H1 (cell line): Measurements from ENCODE around the gene AHRR. TPM values are rescaled to one million over a fixed set of nuclear protein-coding genes. Genes with fewer than 3 reads are reported as not detected.

Experiments
- CTCF ChIA-PET: fragments of 300-600 bp; sonication (Branson Sonifier 250); formaldehyde crosslinking; loops from one replicate; lab custom pipeline; 2021; ENCODE audit not compliant: partially characterized antibody; lab: Charles Lee
- POLR2A ChIA-PET: fragments of 300-600 bp; sonication (Branson Sonifier 250); formaldehyde crosslinking; loops from one replicate; lab custom pipeline; 2021; ENCODE audit warnings: inconsistent platforms; ENCODE audit not compliant: partially characterized antibody; lab: Charles Lee
- DNase-seq, 2 experiments: peaks; one replicate each; pipeline versions ENCODE4 v3.0.0 to v3.0.0-alpha.2; 2010 to 2022; ENCODE audit warnings: low spot score in 2 of 2, low read depth in 1 of 2, mixed read lengths in 1 of 2
- FAIRE-seq: peaks from 2 replicates; lab custom pipeline; 2011; peaks lifted over from hg19 to GRCh38; lab: Jason Lieb, UNC
- H2AFZ ChIP-seq: 2 replicates; pipeline ENCODE4 v1.8.1; 2012; ENCODE audit warnings: low read length, inconsistent platforms
- H2AK5ac ChIP-seq: 2 replicates; pipeline ENCODE4 v1.6.1; 2013; ENCODE audit warnings: low read depth, low read length
- H2BK120ac ChIP-seq: replicated peaks from 2 replicates; pipeline ENCODE3; 2013; ENCODE audit warnings: low read depth, low read length, inconsistent platforms
- H2BK12ac ChIP-seq: 2 replicates; pipeline ENCODE4 v1.6.1; 2013; ENCODE audit warnings: low read depth, low read length
- H2BK15ac ChIP-seq: 2 replicates; pipeline ENCODE4 v1.6.1; 2013; ENCODE audit warnings: low read length
- H2BK20ac ChIP-seq: 2 replicates; pipeline ENCODE4 v1.6.1; 2013; ENCODE audit warnings: low read length
- H2BK5ac ChIP-seq: 2 replicates; pipeline ENCODE4 v1.6.1; 2013; ENCODE audit warnings: low read depth, low read length
- H3K14ac ChIP-seq: 2 replicates; pipeline ENCODE4 v1.6.1; 2013; ENCODE audit warnings: inconsistent platforms; ENCODE audit not compliant: insufficient read length
- H3K18ac ChIP-seq: 2 replicates; pipeline ENCODE4 v1.6.1; 2013; ENCODE audit warnings: low read length; ENCODE audit errors: extremely low read depth
- H3K23ac ChIP-seq: 2 replicates; pipeline ENCODE4 v1.6.1; 2013; ENCODE audit warnings: inconsistent platforms; ENCODE audit not compliant: insufficient read length
- H3K23me2 ChIP-seq: 2 replicates; pipeline ENCODE4 v1.6.1; 2013; ENCODE audit warnings: low read depth, low read length
- H3K27ac ChIP-seq: 2 replicates; pipeline ENCODE4 v1.6.1; 2011; ENCODE audit warnings: low read depth, low read length, inconsistent platforms
- H3K27me3 ChIP-seq, 4 experiments: replicated peaks in 1 of 4; 1 replicate in 1 of 4; 2 replicates in 3 of 4; pipeline versions ENCODE4 v1.6.1 to v1.8.1; 2011 to 2013; ENCODE audit warnings: low read length in 3 of 4, mild to moderate bottlenecking in 3 of 4, inconsistent platforms in 2 of 4, mixed read lengths in 2 of 4, moderate library complexity in 1 of 4; ENCODE audit not compliant: control insufficient read depth in 3 of 4, insufficient read depth in 3 of 4; ENCODE audit errors: extremely low read depth in 1 of 4
- H3K36me3 ChIP-seq, 4 experiments: 2 replicates each; pipeline versions ENCODE4 v1.6.1 to v1.8.1; 2011 to 2013; ENCODE audit warnings: mild to moderate bottlenecking in 4 of 4, low read length in 3 of 4, moderate library complexity in 2 of 4, control low read depth in 1 of 4, inconsistent platforms in 1 of 4; ENCODE audit not compliant: insufficient read depth in 4 of 4, control insufficient read depth in 2 of 4
- H3K4ac ChIP-seq: replicated peaks from 2 replicates; pipeline ENCODE3; 2013; ENCODE audit warnings: low read length, low read depth, mixed read lengths, inconsistent platforms; ENCODE audit not compliant: insufficient read length
- H3K4me1 ChIP-seq, 4 experiments: replicated peaks in 1 of 4; 1 replicate in 1 of 4; 2 replicates in 3 of 4; pipeline versions ENCODE4 v1.6.1 to v1.8.1; 2011 to 2013; ENCODE audit warnings: low read length in 3 of 4, inconsistent platforms in 2 of 4, mixed read lengths in 1 of 4; ENCODE audit not compliant: insufficient read depth in 4 of 4, control insufficient read depth in 3 of 4
- H3K4me2 ChIP-seq, 2 experiments: 2 replicates each; pipeline versions ENCODE4 v1.6.1 to v1.8.1; 2011 to 2013; ENCODE audit warnings: low read depth in 2 of 2, low read length in 2 of 2, control low read depth in 1 of 2, inconsistent platforms in 1 of 2, mild to moderate bottlenecking in 1 of 2; ENCODE audit not compliant: insufficient read depth in 1 of 2
- H3K4me3 ChIP-seq, 4 experiments: fragments of 200-600, 300-600 bp in 1 of 4; sonication (generic), shearing (Covaris generic), sonication (Bioruptor Twin) in 1 of 4; 2 replicates each; pipeline versions ENCODE4 v1.5.1 to v1.8.1; 2011 to 2016; ENCODE audit warnings: low read length in 4 of 4, low read depth in 3 of 4, control low read depth in 2 of 4, inconsistent platforms in 2 of 4, mild to moderate bottlenecking in 2 of 4, mixed read lengths in 1 of 4, moderate library complexity in 1 of 4; ENCODE audit not compliant: insufficient read depth in 2 of 4; ENCODE audit errors: extremely low read depth in 1 of 4
- H3K56ac ChIP-seq: replicated peaks from 2 replicates; pipeline ENCODE3; 2013; ENCODE audit warnings: low read depth, mild to moderate bottlenecking, mixed read lengths, low read length, inconsistent platforms; ENCODE audit not compliant: insufficient read length
- H3K79me1 ChIP-seq: 2 replicates; pipeline ENCODE4 v1.6.1; 2013; ENCODE audit warnings: low read depth, low read length, control low read depth
- H3K79me2 ChIP-seq, 2 experiments: 2 replicates each; pipeline versions ENCODE4 v1.6.1 to v1.8.1; 2012 to 2013; ENCODE audit warnings: low read length in 2 of 2, mild to moderate bottlenecking in 2 of 2, inconsistent platforms in 1 of 2; ENCODE audit not compliant: insufficient read depth in 2 of 2, control insufficient read depth in 1 of 2
- H3K9ac ChIP-seq, 4 experiments: replicated peaks in 1 of 4; 1 replicate in 1 of 4; 2 replicates in 3 of 4; pipeline versions ENCODE4 v1.6.1 to v1.8.1; 2011 to 2013; ENCODE audit warnings: low read depth in 3 of 4, low read length in 3 of 4, control low read depth in 2 of 4, mild to moderate bottlenecking in 2 of 4, moderate library complexity in 2 of 4, inconsistent platforms in 1 of 4; ENCODE audit errors: extremely low read depth in 1 of 4
- H3K9me3 ChIP-seq, 2 experiments: 2 replicates each; pipeline versions ENCODE4 v1.6.1 to v1.8.1; 2012 to 2013; ENCODE audit warnings: mild to moderate bottlenecking in 2 of 2, moderate library complexity in 2 of 2, control low read depth in 1 of 2, inconsistent platforms in 1 of 2, low read depth in 1 of 2, low read length in 1 of 2, mixed read lengths in 1 of 2; ENCODE audit not compliant: insufficient read depth in 2 of 2
- H4K20me1 ChIP-seq, 2 experiments: replicated peaks in 1 of 2; 2 replicates each; pipeline versions ENCODE3 to v1.8.1; 2011 to 2013; ENCODE audit warnings: inconsistent platforms in 2 of 2, low read length in 2 of 2, mild to moderate bottlenecking in 1 of 2; ENCODE audit not compliant: insufficient read depth in 2 of 2, control insufficient read depth in 1 of 2
- H4K5ac ChIP-seq: 2 replicates; pipeline ENCODE4 v1.6.1; 2013; ENCODE audit warnings: low read length, low read depth, mixed read lengths, inconsistent platforms; ENCODE audit not compliant: insufficient read length
- H4K8ac ChIP-seq: 2 replicates; pipeline ENCODE4 v1.8.0; 2013; ENCODE audit warnings: mild to moderate bottlenecking, moderate library complexity, low read length, inconsistent platforms; ENCODE audit not compliant: insufficient read depth; ENCODE audit errors: extremely low read depth
- H4K91ac ChIP-seq: replicated peaks from 2 replicates; pipeline ENCODE3; 2013; ENCODE audit warnings: low read length, mixed read lengths, inconsistent platforms; ENCODE audit not compliant: insufficient read length
- BACH1 ChIP-seq: IDR thresholded peaks from 2 replicates; pipeline ENCODE4 v1.6.1; 2012; ENCODE audit warnings: low read length, improper control_type of control experiment
- CBX8 ChIP-seq: fragments of 300-800, 300-1000 bp; sonication (generic); IDR thresholded peaks from 2 replicates; pipeline ENCODE4 v1.7.1; 2016; ENCODE audit warnings: low read depth, low read length, borderline replicate concordance
- JUND ChIP-seq: IDR thresholded peaks from 2 replicates; pipeline ENCODE4 v1.6.1; 2011; ENCODE audit warnings: mild to moderate bottlenecking, improper control_type of control experiment, low read length
- RFX5 ChIP-seq: IDR thresholded peaks from 2 replicates; pipeline ENCODE4 v1.6.1; 2011; ENCODE audit warnings: low read depth, low read length, improper control_type of control experiment, borderline replicate concordance
- SAP30 ChIP-seq: fragments of 300-600 bp; sonication (generic); IDR thresholded peaks from 2 replicates; pipeline ENCODE4 v1.7.1; 2012; ENCODE audit warnings: low read length, moderate library complexity, mild to moderate bottlenecking, inconsistent platforms; ENCODE audit not compliant: insufficient read depth, insufficient replicate concordance
- YY1 ChIP-seq: IDR thresholded peaks from 2 replicates; pipeline ENCODE4 v1.6.1; 2011; ENCODE audit warnings: low read depth, mild to moderate bottlenecking, low read length
- WGBS, 2 experiments: shearing (Covaris generic) in 1 of 2; methylation state at CpG; one replicate each; pipeline versions ENCODE4 v1.1.6 to v1.1.7; 2013 to 2015; ENCODE audit warnings: low lambda C conversion rate in 2 of 2, mixed read lengths in 2 of 2, inconsistent platforms in 1 of 2, low coverage in 1 of 2, missing lambda C conversion rate in 1 of 2; ENCODE audit not compliant: insufficient replicate concordance in 2 of 2, insufficient coverage in 1 of 2, insufficient read length in 1 of 2; ENCODE audit errors: extremely low coverage in 1 of 2, missing lambda C conversion rate in 1 of 2; 5-methylcytosine and 5-hydroxymethylcytosine counted together
- polyA plus RNA-seq, 7 experiments: library from polyadenylated mRNA; depleted of rRNA in 3 of 7; stranded (reverse) in 5 of 7; unstranded in 2 of 7; fragments of >200 nt in 5 of 7; fragments of 200-250 nt in 2 of 7; gene quantifications; 1 replicate in 5 of 7; 2 replicates in 1 of 7; 4 replicates in 1 of 7; pipeline versions ENCODE4 v1.2.1 to v1.2.3, GENCODE V29; 2011 to 2013; ENCODE audit warnings: missing spikeins in 2 of 7, mixed read lengths in 2 of 7
- total RNA-seq: library from RNA; stranded (reverse); fragmentation: NEBNext Ultra II Directional; extraction: Animal tissue kit (Norgen Biotek cat#: 25700); gene quantifications from 2 replicates; pipeline ENCODE4 v1.2.1, GENCODE V29; 2021
- TF ChIP-seq, protein P1 (sequence below), 3 experiments: IDR thresholded peaks; 1 replicate in 2 of 3; 2 replicates in 1 of 3; pipeline versions ENCODE4 v1.5.1 to v1.6.1; 2011; ENCODE audit warnings: low read length in 3 of 3, mild to moderate bottlenecking in 3 of 3, inconsistent platforms in 2 of 3, low read depth in 1 of 3, moderate library complexity in 1 of 3; ENCODE audit not compliant: insufficient read depth in 1 of 3; ENCODE audit errors: control extremely low read depth in 1 of 3

The AHRR gene
- total and polyA plus RNA-seq, 2 of the 8 experiments (the other 6 are each of a cell fraction or from before 2014, with no cell fraction given), result 0.41 to 0.80 TPM

DNA sequence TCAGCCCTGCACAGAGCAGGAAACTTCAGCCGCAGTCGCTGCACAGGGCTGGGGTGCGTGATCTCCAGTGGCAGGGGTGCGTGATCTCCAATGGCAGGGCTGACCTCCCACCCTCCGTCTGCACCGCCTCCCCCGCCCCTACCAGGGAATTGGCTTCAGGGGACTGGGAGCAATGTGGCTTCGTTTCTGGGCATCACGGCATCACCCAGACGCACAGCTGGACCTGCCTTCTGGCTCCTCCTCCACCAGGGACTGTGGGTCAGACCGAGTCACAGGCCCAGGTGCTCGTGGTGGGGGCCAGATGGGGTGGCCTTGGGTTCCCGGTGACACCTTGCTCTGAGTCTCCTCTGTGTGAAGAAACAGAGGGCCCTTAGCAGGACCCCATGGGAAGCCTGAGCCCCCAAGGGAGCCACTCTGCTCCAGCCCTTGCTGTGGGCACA, 51.1 kb downstream of the AHRR start:
- Histone ChIP-seq H2BK12ac (peak overlapping the region; percentile 50; the same call in 1 of the 2 replicates), H3K23ac (no peak overlapping the region), H4K8ac (no peak overlapping the region), H3K9me3 (no peaks in the 10 kb centered on the region), H3K79me2 (no peaks in the 10 kb centered on the region), H2BK20ac (no peak overlapping the region), H3K56ac (no peak overlapping the region), H3K4me2 (no peak overlapping the region), H3K4me3 (no peak overlapping the region), H3K4me1 (peaks cover 0 to 14% (median 5%) of the 10 kb centered on the region in 4 experiments; a peak in 5 of 7 replicates), H3K36me3 (no peaks in the 10 kb centered on the region), H3K27ac (no peak overlapping the region), H3K9ac (no peak overlapping the region), H2BK15ac (no peak overlapping the region), H3K18ac (no peak overlapping the region), H2BK120ac (no peak overlapping the region), H3K79me1 (no peaks in the 10 kb centered on the region), H3K4ac (no peak overlapping the region)
- no peak for FAIRE-seq
- POLR2A ChIA-PET, result interaction anchor here (0.7 kb wide), 1 partner anchor 18 kb away, joined by 3 read pairs; no protein-coding TSS in a partner anchor
- peak in 1 of 2 experiments; percentile 40 for DNase-seq
- TF ChIP-seq, protein P1, sequence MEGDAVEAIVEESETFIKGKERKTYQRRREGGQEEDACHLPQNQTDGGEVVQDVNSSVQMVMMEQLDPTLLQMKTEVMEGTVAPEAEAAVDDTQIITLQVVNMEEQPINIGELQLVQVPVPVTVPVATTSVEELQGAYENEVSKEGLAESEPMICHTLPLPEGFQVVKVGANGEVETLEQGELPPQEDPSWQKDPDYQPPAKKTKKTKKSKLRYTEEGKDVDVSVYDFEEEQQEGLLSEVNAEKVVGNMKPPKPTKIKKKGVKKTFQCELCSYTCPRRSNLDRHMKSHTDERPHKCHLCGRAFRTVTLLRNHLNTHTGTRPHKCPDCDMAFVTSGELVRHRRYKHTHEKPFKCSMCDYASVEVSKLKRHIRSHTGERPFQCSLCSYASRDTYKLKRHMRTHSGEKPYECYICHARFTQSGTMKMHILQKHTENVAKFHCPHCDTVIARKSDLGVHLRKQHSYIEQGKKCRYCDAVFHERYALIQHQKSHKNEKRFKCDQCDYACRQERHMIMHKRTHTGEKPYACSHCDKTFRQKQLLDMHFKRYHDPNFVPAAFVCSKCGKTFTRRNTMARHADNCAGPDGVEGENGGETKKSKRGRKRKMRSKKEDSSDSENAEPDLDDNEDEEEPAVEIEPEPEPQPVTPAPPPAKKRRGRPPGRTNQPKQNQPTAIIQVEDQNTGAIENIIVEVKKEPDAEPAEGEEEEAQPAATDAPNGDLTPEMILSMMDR (IDR thresholded peaks at IDR 0.05; ENCODE audit: control extremely low read depth in 1 of 3, insufficient read depth in 1 of 3, low read depth in 1 of 3, low read length in 3 of 3), result no peak
- TF ChIP-seq CBX8 (no peak), JUND (no peak), YY1 (no peak), SAP30 (no peak), RFX5 (no peak), BACH1 (no peak)
- TF ChIP-seq, all 59 proteins: peak for 0
- Histone ChIP-seq H3K14ac (no peak overlapping the region), H2AFZ (no peak overlapping the region), H3K27me3 (peaks cover 0 to 20% (median 14%) of the 10 kb centered on the region in 4 experiments; a peak in 5 of 7 replicates), H4K91ac (no peak overlapping the region), H2AK5ac (no peak overlapping the region), H4K20me1 (no peaks in the 10 kb centered on the region), H2BK5ac (no peak overlapping the region), H3K23me2 (peaks cover 3% of the 10 kb centered on the region; the same call in 1 of the 2 replicates), H4K5ac (no peak overlapping the region)
- CTCF ChIA-PET, result interaction anchor here (0.6 to 1.5 kb wide), 5 partner anchors 12 to 243 kb away, joined by 3 to 5 read pairs (median 4); no protein-coding TSS in a partner anchor
- WGBS, 2 experiments, result 88% methylated on average over 13 of the region's 13 CpGs; no CpG with 5 or more reads in 1 of the 2 experiments
